Progenitor cell of endocrine pancreas (in vitro differentiated cells): Measurements from ENCODE around the gene HEATR5A. TPM values are rescaled to one million over a fixed set of nuclear protein-coding genes. Genes with fewer than 3 reads are reported as not detected.
"Not testable (repeated sequence)": the region's sequence is repeated elsewhere in the genome, so short reads cannot be mapped to it uniquely, and the experiment has no call there.

ENCODE experiments used
- DNase-seq: peaks from one replicate; pipeline ENCODE4 v3.0.0; 2021; ENCODE audit warnings: low spot score; ENCODE audit not compliant: unreplicated experiment
- H3K27ac Mint-ChIP-seq: 2 replicates; pipeline ENCODE4 v1.8.0; 2021; ENCODE audit warnings: mild to moderate bottlenecking, moderate library complexity, mixed read lengths
- H3K27me3 Mint-ChIP-seq: 2 replicates; pipeline ENCODE4 v1.8.0; 2021; ENCODE audit warnings: mixed read lengths
- H3K36me3 Mint-ChIP-seq: 2 replicates; pipeline ENCODE4 v1.8.0; 2022; ENCODE audit warnings: mixed read lengths; ENCODE audit not compliant: insufficient read depth
- H3K4me1 Mint-ChIP-seq: 2 replicates; pipeline ENCODE4 v1.8.0; 2021; ENCODE audit warnings: low read depth, mixed read lengths
- H3K4me3 Mint-ChIP-seq: 2 replicates; pipeline ENCODE4 v1.8.0; 2021; ENCODE audit warnings: low read depth, mild to moderate bottlenecking, moderate library complexity, mixed read lengths
- H3K9me3 Mint-ChIP-seq: 2 replicates; pipeline ENCODE4 v1.8.0; 2021; ENCODE audit warnings: low read depth, mixed read lengths
- CTCF ChIP-seq: fragments of 200-600 bp; sonication (generic); IDR thresholded peaks from one replicate; pipeline ENCODE4 v1.5.0; 2021; ENCODE audit warnings: antibody characterized with exemption, mild to moderate bottlenecking; ENCODE audit not compliant: unreplicated experiment
- total RNA-seq: library from RNA; stranded (reverse); gene quantifications from 2 replicates; pipeline ENCODE4 v1.2.1, GENCODE V29; 2021

Gene HEATR5A
- total RNA-seq, 1 donor from 2014 or later: 28.3 TPM

- Mint-ChIP-seq H3K4me1 (no peaks in the 10 kb centered on the region), H3K27ac (no peak overlapping the region), H3K9me3 (no peaks in the 10 kb centered on the region), H3K4me3 (no peak overlapping the region), H3K36me3 (peaks cover 4% of the 10 kb centered on the region), H3K27me3 (no peaks in the 10 kb centered on the region)
- no peak for DNase-seq
- no peak for TF ChIP-seq CTCF
Measured at GRCh38 chr14:31388687-31389413, 31.5 kb downstream of the HEATR5A start.

- Mint-ChIP-seq H3K27me3 (no peaks in the 10 kb centered on the region), H3K9me3 (no peaks in the 10 kb centered on the region), H3K4me3 (no peak overlapping the region), H3K27ac (no peak overlapping the region), H3K36me3 (peaks cover 4% of the 10 kb centered on the region), H3K4me1 (no peaks in the 10 kb centered on the region)
- TF ChIP-seq CTCF: no peak
- DNase-seq: no peak
Measured at GRCh38 chr14:31387091-31387490, 33.3 kb downstream of the HEATR5A start.

- Mint-ChIP-seq H3K27me3 (no peaks in the 10 kb centered on the region), H3K9me3 (no peaks in the 10 kb centered on the region), H3K36me3 (peaks cover 6% of the 10 kb centered on the region), H3K27ac (no peak overlapping the region), H3K4me3 (no peak overlapping the region), H3K4me1 (no peaks in the 10 kb centered on the region)
- TF ChIP-seq CTCF: no peak
- DNase-seq: no peak
Measured at GRCh38 chr14:31386271-31386670, 34.1 kb downstream of the HEATR5A start.

- Mint-ChIP-seq H3K4me1 (peaks cover 4% of the 10 kb centered on the region), H3K27me3 (no peaks in the 10 kb centered on the region), H3K36me3 (peaks cover 8% of the 10 kb centered on the region), H3K27ac (no peak overlapping the region), H3K9me3 (no peaks in the 10 kb centered on the region), H3K4me3 (no peak overlapping the region)
- no peak for DNase-seq
- no peak for TF ChIP-seq CTCF
Measured at GRCh38 chr14:31382221-31382620, 38.1 kb downstream of the HEATR5A start.

- Mint-ChIP-seq H3K36me3 (peaks cover 6% of the 10 kb centered on the region), H3K27ac (no peak overlapping the region), H3K27me3 (no peaks in the 10 kb centered on the region), H3K4me3 (no peak overlapping the region), H3K9me3 (no peaks in the 10 kb centered on the region), H3K4me1 (peaks cover 4% of the 10 kb centered on the region)
- DNase-seq: no peak
- TF ChIP-seq CTCF: no peak
Measured at GRCh38 chr14:31380106-31380505, 40.2 kb downstream of the HEATR5A start.

- not testable (repeated sequence) for H3K36me3 Mint-ChIP-seq, H3K9me3 Mint-ChIP-seq, H3K27me3 Mint-ChIP-seq, H3K4me3 Mint-ChIP-seq, H3K27ac Mint-ChIP-seq, H3K4me1 Mint-ChIP-seq, DNase-seq
Measured at GRCh38 chr14:31379125-31379947, 41.0 kb downstream of the HEATR5A start.
